IPS-15b (cell line): ENCODE results near the gene PCLO.

Source experiments
- H3K27me3 ChIP-seq: one replicate; pipeline ENCODE4 v1.6.1; 2013; ENCODE audit warnings: low read length; ENCODE audit not compliant: control insufficient read depth, insufficient read depth
- H3K36me3 ChIP-seq: one replicate; pipeline ENCODE4 v1.6.1; 2013; ENCODE audit warnings: low read length; ENCODE audit not compliant: control insufficient read depth, insufficient read depth
- H3K4me1 ChIP-seq: one replicate; pipeline ENCODE4 v1.6.1; 2013; ENCODE audit warnings: mild to moderate bottlenecking, low read length; ENCODE audit not compliant: control insufficient read depth, insufficient read depth
- H3K4me3 ChIP-seq: one replicate; pipeline ENCODE4 v1.5.1; 2013; ENCODE audit warnings: low read depth, low read length
- H3K9ac ChIP-seq: one replicate; pipeline ENCODE4 v1.6.1; 2013; ENCODE audit warnings: low read depth, mild to moderate bottlenecking, low read length
- H3K9me3 ChIP-seq: one replicate; pipeline ENCODE4 v1.6.1; 2013; ENCODE audit warnings: mild to moderate bottlenecking, low read length; ENCODE audit not compliant: control insufficient read depth, insufficient read depth

Gene PCLO

GRCh38 chr7:82980130-82980788 lies 182.4 kb downstream of the PCLO start:
- no peaks in the 10 kb centered on the region for H3K36me3 ChIP-seq

GRCh38 chr7:82975811-82976468 lies 186.7 kb downstream of the PCLO start:
- no peak overlapping the region for H3K9ac ChIP-seq
- no peaks in the 10 kb centered on the region for H3K36me3 ChIP-seq
- no peak overlapping the region for H3K4me3 ChIP-seq
- no peaks in the 10 kb centered on the region for H3K9me3 ChIP-seq
- H3K27me3 ChIP-seq, result no peaks in the 10 kb centered on the region
- no peaks in the 10 kb centered on the region for H3K4me1 ChIP-seq

More at GRCh38 chr7:82980130-82980788, 182.4 kb downstream of the PCLO start:
- no peaks in the 10 kb centered on the region for H3K4me1 ChIP-seq
- H3K4me3 ChIP-seq, result no peak overlapping the region
- H3K9me3 ChIP-seq, result no peaks in the 10 kb centered on the region
- H3K9ac ChIP-seq, result no peak overlapping the region
- no peaks in the 10 kb centered on the region for H3K27me3 ChIP-seq

GRCh38 chr7:82972135-82972534 lies 190.5 kb downstream of the PCLO start:
- Histone ChIP-seq H3K9me3 (no peaks in the 10 kb centered on the region), H3K36me3 (no peaks in the 10 kb centered on the region), H3K9ac (no peak overlapping the region), H3K27me3 (no peaks in the 10 kb centered on the region), H3K4me1 (no peaks in the 10 kb centered on the region), H3K4me3 (no peak overlapping the region)

- Histone ChIP-seq H3K27me3 (no peaks in the 10 kb centered on the region), H3K4me3 (no peak overlapping the region), H3K9ac (no peak overlapping the region), H3K36me3 (no peaks in the 10 kb centered on the region), H3K4me1 (no peaks in the 10 kb centered on the region), H3K9me3 (no peaks in the 10 kb centered on the region)
These were observed 197.3 kb downstream of the PCLO start for GRCh38 chr7:82965088-82966036.

GRCh38 chr7:82964150-82964882 lies 198.4 kb downstream of the PCLO start:
- Histone ChIP-seq H3K9me3 (no peaks in the 10 kb centered on the region), H3K4me1 (no peaks in the 10 kb centered on the region), H3K4me3 (no peak overlapping the region), H3K27me3 (no peaks in the 10 kb centered on the region), H3K36me3 (no peaks in the 10 kb centered on the region), H3K9ac (no peak overlapping the region)

- Histone ChIP-seq H3K9me3 (no peaks in the 10 kb centered on the region), H3K36me3 (no peaks in the 10 kb centered on the region), H3K9ac (no peak overlapping the region), H3K4me1 (no peaks in the 10 kb centered on the region), H3K27me3 (no peaks in the 10 kb centered on the region), H3K4me3 (no peak overlapping the region)
These were observed 201.4 kb downstream of the PCLO start for GRCh38 chr7:82961240-82961639.

- H3K9ac ChIP-seq, result no peak overlapping the region
- H3K27me3 ChIP-seq, result no peaks in the 10 kb centered on the region
- H3K4me3 ChIP-seq, result no peak overlapping the region
- no peaks in the 10 kb centered on the region for H3K4me1 ChIP-seq
- no peaks in the 10 kb centered on the region for H3K9me3 ChIP-seq
- H3K36me3 ChIP-seq, result no peaks in the 10 kb centered on the region
These were observed 203.2 kb downstream of the PCLO start for GRCh38 chr7:82959528-82959927.

GRCh38 chr7:82957521-82957920 lies 205.2 kb downstream of the PCLO start:
- no peaks in the 10 kb centered on the region for H3K27me3 ChIP-seq
- no peaks in the 10 kb centered on the region for H3K9me3 ChIP-seq
- no peaks in the 10 kb centered on the region for H3K36me3 ChIP-seq
- H3K4me1 ChIP-seq, result no peaks in the 10 kb centered on the region
- H3K4me3 ChIP-seq, result no peak overlapping the region
- no peak overlapping the region for H3K9ac ChIP-seq

GRCh38 chr7:82953324-82954027 lies 209.2 kb downstream of the PCLO start:
- no peak overlapping the region for H3K4me3 ChIP-seq
- no peaks in the 10 kb centered on the region for H3K27me3 ChIP-seq

GRCh38 chr7:82950436-82950835 lies 212.2 kb downstream of the PCLO start:
- Histone ChIP-seq H3K4me3 (no peak overlapping the region), H3K36me3 (no peaks in the 10 kb centered on the region), H3K4me1 (no peaks in the 10 kb centered on the region), H3K27me3 (no peaks in the 10 kb centered on the region), H3K9ac (no peak overlapping the region), H3K9me3 (no peaks in the 10 kb centered on the region)

More at GRCh38 chr7:82953324-82954027, 209.2 kb downstream of the PCLO start:
- H3K9me3 ChIP-seq, result no peaks in the 10 kb centered on the region
- no peak overlapping the region for H3K9ac ChIP-seq
- no peaks in the 10 kb centered on the region for H3K4me1 ChIP-seq
- H3K36me3 ChIP-seq, result no peaks in the 10 kb centered on the region

- Histone ChIP-seq H3K27me3 (no peaks in the 10 kb centered on the region), H3K4me1 (no peaks in the 10 kb centered on the region), H3K9me3 (no peaks in the 10 kb centered on the region), H3K9ac (no peak overlapping the region), H3K36me3 (no peaks in the 10 kb centered on the region), H3K4me3 (no peak overlapping the region)
These were observed 217.2 kb downstream of the PCLO start for GRCh38 chr7:82945480-82945879.
